HepG2 (cell line): Measurements from ENCODE around the gene BTAF1. TPM values are rescaled to one million over a fixed set of nuclear protein-coding genes. Genes with fewer than 3 reads are reported as not detected.
A peak's percentile ranks its signal among the peaks of the same experiment; 100 is the strongest.

ENCODE experiments used
- ARHGAP35 ChIP-seq: sonication (generic); formaldehyde crosslinking; IDR thresholded peaks from 2 replicates; pipeline ENCODE4 v1.9.0; 2022; ENCODE audit warnings: mild to moderate bottlenecking, inconsistent platforms, moderate library complexity, missing genetic modification reagents, borderline replicate concordance
- BRCA1 ChIP-seq: sonication (generic); formaldehyde crosslinking; IDR thresholded peaks from 2 replicates; pipeline ENCODE4 v1.4.0; 2020; ENCODE audit warnings: missing genetic modification reagents
- CREB1 ChIP-seq, 2 experiments: fragments of 450-650 bp in 1 of 2; IDR thresholded peaks; 2 replicates each; pipeline ENCODE4 v1.6.1; 2016 to 2017; ENCODE audit warnings: control low read depth in 1 of 2, mild to moderate bottlenecking in 1 of 2, missing compliant biosample characterization in 1 of 2, missing genetic modification characterization in 1 of 2
- FOXC1 ChIP-seq: sonication (generic); formaldehyde crosslinking; IDR thresholded peaks from 2 replicates; pipeline ENCODE4 v1.8.0; 2022; ENCODE audit warnings: mild to moderate bottlenecking, missing genetic modification reagents, borderline replicate concordance
- FOXO4 ChIP-seq: sonication (generic); formaldehyde crosslinking; conservative IDR thresholded peaks from 2 replicates; pipeline ENCODE4 v1.8.1; 2023; ENCODE audit warnings: missing genetic modification reagents
- HOXA3 ChIP-seq: sonication (generic); formaldehyde crosslinking; IDR thresholded peaks from 2 replicates; pipeline ENCODE4 v1.5.0; 2020; ENCODE audit warnings: missing genetic modification reagents
- HOXA5 ChIP-seq: sonication (generic); formaldehyde crosslinking; IDR thresholded peaks from 2 replicates; pipeline ENCODE4 v1.4.0; 2020; ENCODE audit warnings: missing genetic modification reagents
- KAT7 ChIP-seq: IDR thresholded peaks from 2 replicates; pipeline ENCODE4 v1.6.1; 2018; ENCODE audit warnings: borderline replicate concordance, missing compliant biosample characterization
- KLF9 ChIP-seq: IDR thresholded peaks from 2 replicates; pipeline ENCODE4 v1.6.1; 2016; ENCODE audit warnings: low read depth
- MIER2 ChIP-seq: IDR thresholded peaks from 2 replicates; pipeline ENCODE4 v1.6.1; 2016; ENCODE audit warnings: missing biosample characterization, missing genetic modification reagents
- MIER3 ChIP-seq: IDR thresholded peaks from 2 replicates; pipeline ENCODE4 v1.6.1; 2016; ENCODE audit warnings: missing compliant biosample characterization, borderline replicate concordance
- MIXL1 ChIP-seq: IDR thresholded peaks from 2 replicates; pipeline ENCODE4 v1.6.1; 2016
- NFRKB ChIP-seq: fragments of 450-650 bp; IDR thresholded peaks from 2 replicates; pipeline ENCODE4 v1.6.1; 2017
- NFYB ChIP-seq: sonication (generic); formaldehyde crosslinking; IDR thresholded peaks from 2 replicates; pipeline ENCODE4 v1.4.0; 2020; ENCODE audit warnings: missing genetic modification reagents
- PITX1 ChIP-seq: sonication (generic); formaldehyde crosslinking; IDR thresholded peaks from 2 replicates; pipeline ENCODE4 v1.5.1; 2020; ENCODE audit warnings: mild to moderate bottlenecking, missing genetic modification reagents
- SPEN ChIP-seq: sonication (generic); formaldehyde crosslinking; IDR thresholded peaks from 2 replicates; pipeline ENCODE4 v1.5.1; 2020; ENCODE audit warnings: low read depth, mild to moderate bottlenecking, missing genetic modification reagents
- ZFAT ChIP-seq: sonication (generic); formaldehyde crosslinking; conservative IDR thresholded peaks from 2 replicates; pipeline ENCODE4 v1.8.1; 2023; ENCODE audit warnings: missing genetic modification reagents, inconsistent platforms
- ZFP1 ChIP-seq: IDR thresholded peaks from 2 replicates; pipeline ENCODE4 v1.6.1; 2016
- ZKSCAN8 ChIP-seq: IDR thresholded peaks from 2 replicates; pipeline ENCODE4 v1.6.1; 2016; ENCODE audit warnings: borderline replicate concordance, missing genetic modification reagents, missing compliant biosample characterization
- ZNF350 ChIP-seq: sonication (generic); formaldehyde crosslinking; IDR thresholded peaks from 2 replicates; pipeline ENCODE4 v1.4.0; 2020; ENCODE audit warnings: mild to moderate bottlenecking, low read depth, missing genetic modification reagents, borderline replicate concordance
- ZNF768 ChIP-seq: sonication (generic); formaldehyde crosslinking; IDR thresholded peaks from 2 replicates; pipeline ENCODE4 v1.4.0; 2020; ENCODE audit warnings: missing genetic modification reagents
- ZNF776 ChIP-seq: sonication (generic); formaldehyde crosslinking; IDR thresholded peaks from 2 replicates; pipeline ENCODE4 v1.4.0; 2020; ENCODE audit warnings: mild to moderate bottlenecking, missing genetic modification reagents
- ZSCAN9 ChIP-seq: IDR thresholded peaks from 2 replicates; pipeline ENCODE4 v1.6.1; 2016; ENCODE audit warnings: borderline replicate concordance
- polyA plus RNA-seq, 8 experiments: library from polyadenylated mRNA; depleted of rRNA in 3 of 8; stranded (reverse) in 7 of 8; unstranded in 1 of 8; fragments of >200 nt; fragmentation: Illumina TruSeq in 4 of 8; extraction: Trizol in 4 of 8; gene quantifications; 2 replicates each; pipeline versions ENCODE4 v1.2.1 to v1.2.3, GENCODE V29; 2011 to 2016; ENCODE audit warnings: low read depth in 4 of 8, missing spikeins in 1 of 8, mixed read lengths in 1 of 8; ENCODE audit not compliant: insufficient read depth in 1 of 8
- total RNA-seq, 5 experiments: library from RNA; depleted of rRNA; stranded (reverse); fragments of >200 nt; fragmentation: Illumina TruSeq; extraction: Trizol; gene quantifications; 2 replicates each; pipeline ENCODE4 v1.2.3, GENCODE V29; 2016; ENCODE audit warnings: low read depth in 1 of 5
- TF ChIP-seq, protein P1 (sequence below): sonication (generic); formaldehyde crosslinking; conservative IDR thresholded peaks from 2 replicates; pipeline ENCODE4 v1.4.0; 2020; ENCODE audit warnings: mild to moderate bottlenecking, missing genetic modification reagents, moderate library complexity

Gene BTAF1
- total and polyA plus RNA-seq, 2 of the 13 experiments (the other 11 are each of a cell fraction or from before 2014, with no cell fraction given) = 38.6 to 54.1 TPM

DNA sequence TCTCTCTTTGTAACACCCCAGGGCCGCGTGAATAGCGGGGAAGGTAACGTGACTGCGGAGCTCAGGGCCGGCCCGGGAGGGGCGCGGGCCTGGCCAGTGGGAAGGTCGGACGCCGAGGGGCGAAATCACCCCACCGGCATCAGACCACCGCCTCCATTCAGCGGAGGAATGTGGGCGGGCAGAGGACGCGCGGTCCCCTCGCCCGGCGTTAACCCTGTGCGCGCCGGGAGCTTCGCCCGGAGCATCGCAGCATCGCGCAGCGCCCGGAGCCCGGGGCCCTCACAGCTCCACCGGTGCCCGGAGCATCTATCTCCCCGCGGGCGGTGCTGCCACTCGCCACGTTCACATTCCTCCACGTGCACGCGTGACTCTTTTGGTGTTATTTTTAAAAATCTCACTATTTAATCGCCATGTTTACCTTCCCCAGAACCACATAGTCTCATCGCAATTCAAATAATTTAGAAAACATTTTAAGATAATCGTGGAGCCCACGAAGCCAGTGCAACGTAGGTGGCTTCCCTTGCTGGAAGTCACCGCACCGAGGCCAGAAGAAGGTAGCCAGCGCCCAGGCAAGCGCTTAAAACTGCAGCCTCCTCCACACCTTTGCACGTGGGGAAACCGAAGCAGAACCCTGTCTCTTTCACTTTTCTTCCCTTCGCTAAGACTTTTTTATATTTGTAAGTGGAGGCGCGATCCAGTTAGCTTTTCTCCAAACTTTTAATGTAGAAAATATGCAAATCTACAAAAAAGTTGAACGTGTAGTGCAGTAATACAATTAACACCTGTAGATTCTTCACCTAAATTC lies 36.1 kb upstream of the BTAF1 start (continued):
- TF ChIP-seq ZKSCAN8 (CRISPR knock-in tag) (peak; percentile 50; the same call in 1 of the 2 replicates), KLF9 (CRISPR knock-in tag) (no peak), ARHGAP35 (0 out of 2 replicates have a peak, but pooled peaks have one; percentile 76), PITX1 (CRISPR knock-in tag) (no peak), ZFAT (CRISPR knock-in tag) (no peak), ZNF768 (CRISPR knock-in tag) (peak; percentile 57), ZNF350 (CRISPR knock-in tag) (peak; percentile 40; the same call in 1 of the 2 replicates), ZFP1 (no peak), FOXO4 (CRISPR knock-in tag) (0 out of 2 replicates have a peak, but pooled peaks have one; percentile 90), HOXA3 (CRISPR knock-in tag) (peak; percentile 62), FOXC1 (CRISPR knock-in tag) (peak; percentile 86; the same call in 1 of the 2 replicates), NFRKB (no peak), MIXL1 (CRISPR knock-in tag) (0 out of 2 replicates have a peak, but pooled peaks have one; percentile 15), ZNF776 (peak; percentile 51; the same call in 1 of the 2 replicates), MIER2 (CRISPR knock-in tag) (no peak), KAT7 (CRISPR knock-in tag) (no peak), BRCA1 (CRISPR knock-in tag) (no peak), NFYB (peak; percentile 64), CREB1 (IDR thresholded peaks at IDR 0.05) (no peak), CREB1 (CRISPR knock-in tag; IDR thresholded peaks at IDR 0.05) (peak; percentile 48; the same call in 1 of the 2 replicates), ZSCAN9 (CRISPR knock-in tag) (0 out of 2 replicates have a peak, but pooled peaks have one; percentile 33), SPEN (CRISPR knock-in tag) (peak; percentile 71), MIER3 (CRISPR knock-in tag) (peak; percentile 13; the same call in 1 of the 2 replicates), HOXA5 (CRISPR knock-in tag) (no peak)
- TF ChIP-seq, protein P1, sequence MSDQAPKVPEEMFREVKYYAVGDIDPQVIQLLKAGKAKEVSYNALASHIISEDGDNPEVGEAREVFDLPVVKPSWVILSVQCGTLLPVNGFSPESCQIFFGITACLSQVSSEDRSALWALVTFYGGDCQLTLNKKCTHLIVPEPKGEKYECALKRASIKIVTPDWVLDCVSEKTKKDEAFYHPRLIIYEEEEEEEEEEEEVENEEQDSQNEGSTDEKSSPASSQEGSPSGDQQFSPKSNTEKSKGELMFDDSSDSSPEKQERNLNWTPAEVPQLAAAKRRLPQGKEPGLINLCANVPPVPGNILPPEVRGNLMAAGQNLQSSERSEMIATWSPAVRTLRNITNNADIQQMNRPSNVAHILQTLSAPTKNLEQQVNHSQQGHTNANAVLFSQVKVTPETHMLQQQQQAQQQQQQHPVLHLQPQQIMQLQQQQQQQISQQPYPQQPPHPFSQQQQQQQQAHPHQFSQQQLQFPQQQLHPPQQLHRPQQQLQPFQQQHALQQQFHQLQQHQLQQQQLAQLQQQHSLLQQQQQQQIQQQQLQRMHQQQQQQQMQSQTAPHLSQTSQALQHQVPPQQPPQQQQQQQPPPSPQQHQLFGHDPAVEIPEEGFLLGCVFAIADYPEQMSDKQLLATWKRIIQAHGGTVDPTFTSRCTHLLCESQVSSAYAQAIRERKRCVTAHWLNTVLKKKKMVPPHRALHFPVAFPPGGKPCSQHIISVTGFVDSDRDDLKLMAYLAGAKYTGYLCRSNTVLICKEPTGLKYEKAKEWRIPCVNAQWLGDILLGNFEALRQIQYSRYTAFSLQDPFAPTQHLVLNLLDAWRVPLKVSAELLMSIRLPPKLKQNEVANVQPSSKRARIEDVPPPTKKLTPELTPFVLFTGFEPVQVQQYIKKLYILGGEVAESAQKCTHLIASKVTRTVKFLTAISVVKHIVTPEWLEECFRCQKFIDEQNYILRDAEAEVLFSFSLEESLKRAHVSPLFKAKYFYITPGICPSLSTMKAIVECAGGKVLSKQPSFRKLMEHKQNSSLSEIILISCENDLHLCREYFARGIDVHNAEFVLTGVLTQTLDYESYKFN (CRISPR knock-in tag) = peak; percentile 60; the same call in 1 of the 2 replicates
